Hepatocyte (in vitro differentiated cells): ENCODE data around the gene ZNF860.

ENCODE experiments used
- CTCF ChIP-seq: fragments of 200-600 bp; sonication (generic); IDR thresholded peaks from 2 replicates; pipeline ENCODE4 v1.5.1; 2016; ENCODE audit warnings: antibody characterized with exemption, mild to moderate bottlenecking; ENCODE audit not compliant: poor library complexity
- EZH2 ChIP-seq: fragments of 200-600 bp; sonication (generic); IDR thresholded peaks from 2 replicates; pipeline ENCODE4 v1.6.1; 2016; ENCODE audit warnings: antibody characterized with exemption, mild to moderate bottlenecking, borderline replicate concordance

DNA sequence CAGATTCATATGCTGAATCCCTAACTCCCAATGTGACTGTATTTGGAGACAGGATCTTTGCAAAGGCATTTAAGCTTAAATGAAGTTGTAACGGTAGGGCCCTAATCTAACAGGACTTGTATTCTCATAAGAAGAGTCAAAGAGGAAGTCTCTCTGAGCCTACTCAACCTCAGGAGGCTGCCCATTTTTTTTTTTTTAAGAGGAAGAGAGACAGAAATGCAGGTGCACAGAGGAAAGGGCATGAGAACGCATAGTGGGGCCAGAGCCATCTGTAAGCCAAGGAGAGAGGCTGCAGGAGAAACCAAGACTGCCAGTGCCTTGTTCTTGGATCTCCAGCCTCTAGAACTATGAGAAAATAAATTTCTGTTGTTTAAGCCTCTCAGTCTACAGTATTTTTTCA, 28.4 kb downstream of the ZNF860 start:
- TF ChIP-seq CTCF (no peak), EZH2 (no peak)
